ENCODE results near the gene ACACA. TPM values are rescaled to one million over a fixed set of nuclear protein-coding genes. Genes with fewer than 3 reads are reported as not detected.

The ACACA gene
- total and polyA plus RNA-seq, 2 donors (not counting 1 experiment from before 2014, with no cell fraction given), result 45.2 to 123 TPM

DNA sequence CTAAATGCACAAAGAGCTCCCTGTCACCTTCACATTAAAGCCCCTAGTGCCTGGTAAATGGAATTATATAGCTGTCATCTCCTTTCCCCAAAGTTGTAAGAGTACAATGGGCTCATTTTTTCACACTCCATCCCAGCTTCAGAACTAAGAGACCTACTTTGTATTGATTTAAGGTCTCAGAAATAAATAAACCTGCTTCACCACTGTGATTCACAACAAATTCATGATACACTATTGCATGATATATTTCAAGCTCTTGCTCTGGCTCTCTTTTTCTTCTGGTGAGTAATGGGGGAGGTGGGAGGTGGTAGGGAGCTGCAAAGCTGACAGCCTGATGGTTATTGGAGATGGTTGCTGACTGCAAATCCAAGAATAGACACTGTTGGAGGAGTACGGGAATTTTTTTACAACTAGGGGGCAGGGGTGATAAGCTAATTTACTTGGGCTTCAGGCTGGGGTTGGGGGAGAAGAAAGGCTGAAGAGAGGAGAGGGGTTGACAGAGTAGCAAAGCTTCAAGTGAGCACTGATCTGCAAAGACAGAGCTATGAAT lies 268.0 kb downstream of the ACACA start:
- Histone ChIP-seq H3K27ac (ENCODE audit: insufficient read depth, low read length) (no peak overlapping the region), H3K36me3 (ENCODE audit: control insufficient read depth, insufficient read depth, low read length) (no peaks in the 10 kb centered on the region), H3K9me3 (ENCODE audit: control insufficient read depth, insufficient read depth, low read depth, low read length) (no peaks in the 10 kb centered on the region), H3K4me3 (replicated peaks in 1 of 4; ENCODE audit: control extremely low read depth in 1 of 4, insufficient read depth in 1 of 4, low read depth in 3 of 4, low read length in 4 of 4) (no peak overlapping the region), H3K4me2 (ENCODE audit: extremely low read depth, insufficient read depth, low read length) (no peak overlapping the region), H3K9ac (ENCODE audit: insufficient read depth, low read length) (no peak overlapping the region), H3K27me3 (ENCODE audit: control insufficient read depth, insufficient read depth, low read length) (no peaks in the 10 kb centered on the region), H3K79me2 (ENCODE audit: control insufficient read depth, insufficient read depth, low read length) (no peaks in the 10 kb centered on the region), H3K4me1 (ENCODE audit: control insufficient read depth, extremely low read depth, insufficient read depth, low read length) (no peaks in the 10 kb centered on the region), H4K20me1 (ENCODE audit: control insufficient read depth, extremely low read depth, insufficient read depth, low read length) (no peaks in the 10 kb centered on the region), H2AFZ (ENCODE audit: low read length) (no peak overlapping the region)
- DNase-seq (ENCODE audit: low read depth in 2 of 2), result no peak
- TF ChIP-seq, protein P1, sequence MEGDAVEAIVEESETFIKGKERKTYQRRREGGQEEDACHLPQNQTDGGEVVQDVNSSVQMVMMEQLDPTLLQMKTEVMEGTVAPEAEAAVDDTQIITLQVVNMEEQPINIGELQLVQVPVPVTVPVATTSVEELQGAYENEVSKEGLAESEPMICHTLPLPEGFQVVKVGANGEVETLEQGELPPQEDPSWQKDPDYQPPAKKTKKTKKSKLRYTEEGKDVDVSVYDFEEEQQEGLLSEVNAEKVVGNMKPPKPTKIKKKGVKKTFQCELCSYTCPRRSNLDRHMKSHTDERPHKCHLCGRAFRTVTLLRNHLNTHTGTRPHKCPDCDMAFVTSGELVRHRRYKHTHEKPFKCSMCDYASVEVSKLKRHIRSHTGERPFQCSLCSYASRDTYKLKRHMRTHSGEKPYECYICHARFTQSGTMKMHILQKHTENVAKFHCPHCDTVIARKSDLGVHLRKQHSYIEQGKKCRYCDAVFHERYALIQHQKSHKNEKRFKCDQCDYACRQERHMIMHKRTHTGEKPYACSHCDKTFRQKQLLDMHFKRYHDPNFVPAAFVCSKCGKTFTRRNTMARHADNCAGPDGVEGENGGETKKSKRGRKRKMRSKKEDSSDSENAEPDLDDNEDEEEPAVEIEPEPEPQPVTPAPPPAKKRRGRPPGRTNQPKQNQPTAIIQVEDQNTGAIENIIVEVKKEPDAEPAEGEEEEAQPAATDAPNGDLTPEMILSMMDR (conservative IDR thresholded peaks at IDR 0.05 in 1 of 2, IDR thresholded peaks at IDR 0.05 in 1 of 2; ENCODE audit: low read depth in 1 of 2, low read length in 2 of 2), result no peak

DNA sequence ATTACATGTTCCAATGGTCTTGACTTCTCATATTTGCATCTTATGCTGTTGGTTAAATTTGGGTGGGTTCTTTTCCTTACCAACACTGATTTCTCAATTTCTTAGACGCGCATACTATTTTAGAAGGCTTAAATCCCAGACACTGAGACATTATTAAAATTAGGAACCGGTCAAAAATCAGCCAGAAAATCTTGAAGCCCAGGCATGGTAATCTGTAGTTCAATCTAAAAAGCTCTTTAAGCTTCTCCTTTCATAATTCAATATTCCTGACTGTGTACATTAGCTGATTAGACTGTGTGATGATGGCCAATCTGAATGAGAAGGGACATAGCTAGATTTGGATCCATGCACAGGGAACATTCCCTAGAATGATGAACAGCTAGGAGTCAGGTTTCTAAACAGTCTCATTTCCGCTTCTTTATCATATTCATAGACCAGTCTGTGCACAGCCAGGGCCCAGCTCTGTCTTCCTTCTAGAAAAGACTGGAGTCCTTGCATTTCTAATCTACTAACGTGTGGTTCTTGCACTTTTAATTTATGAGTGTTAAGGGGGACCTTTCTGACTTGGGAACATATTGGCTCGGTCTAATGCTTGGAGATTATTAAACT lies 268.6 kb downstream of the ACACA start:
- no peak for DNase-seq (ENCODE audit: low read depth in 2 of 2)
- Histone ChIP-seq H3K27me3 (ENCODE audit: control insufficient read depth, insufficient read depth, low read length) (no peaks in the 10 kb centered on the region), H4K20me1 (ENCODE audit: control insufficient read depth, extremely low read depth, insufficient read depth, low read length) (no peaks in the 10 kb centered on the region), H3K79me2 (ENCODE audit: control insufficient read depth, insufficient read depth, low read length) (no peaks in the 10 kb centered on the region), H3K9me3 (ENCODE audit: control insufficient read depth, insufficient read depth, low read depth, low read length) (no peaks in the 10 kb centered on the region), H3K27ac (ENCODE audit: insufficient read depth, low read length) (no peak overlapping the region), H3K4me2 (ENCODE audit: extremely low read depth, insufficient read depth, low read length) (no peak overlapping the region), H3K36me3 (ENCODE audit: control insufficient read depth, insufficient read depth, low read length) (no peaks in the 10 kb centered on the region), H3K4me1 (ENCODE audit: control insufficient read depth, extremely low read depth, insufficient read depth, low read length) (no peaks in the 10 kb centered on the region), H3K9ac (ENCODE audit: insufficient read depth, low read length) (no peak overlapping the region), H2AFZ (ENCODE audit: low read length) (no peak overlapping the region), H3K4me3 (replicated peaks in 1 of 4; ENCODE audit: control extremely low read depth in 1 of 4, insufficient read depth in 1 of 4, low read depth in 3 of 4, low read length in 4 of 4) (no peak overlapping the region)
- no peak for TF ChIP-seq EZH2 (IDR thresholded peaks at IDR 0.05; ENCODE audit: low read length, missing control alignments)
- TF ChIP-seq, protein P1 (conservative IDR thresholded peaks at IDR 0.05 in 1 of 2, IDR thresholded peaks at IDR 0.05 in 1 of 2; ENCODE audit: low read depth in 1 of 2, low read length in 2 of 2), result no peak

DNA sequence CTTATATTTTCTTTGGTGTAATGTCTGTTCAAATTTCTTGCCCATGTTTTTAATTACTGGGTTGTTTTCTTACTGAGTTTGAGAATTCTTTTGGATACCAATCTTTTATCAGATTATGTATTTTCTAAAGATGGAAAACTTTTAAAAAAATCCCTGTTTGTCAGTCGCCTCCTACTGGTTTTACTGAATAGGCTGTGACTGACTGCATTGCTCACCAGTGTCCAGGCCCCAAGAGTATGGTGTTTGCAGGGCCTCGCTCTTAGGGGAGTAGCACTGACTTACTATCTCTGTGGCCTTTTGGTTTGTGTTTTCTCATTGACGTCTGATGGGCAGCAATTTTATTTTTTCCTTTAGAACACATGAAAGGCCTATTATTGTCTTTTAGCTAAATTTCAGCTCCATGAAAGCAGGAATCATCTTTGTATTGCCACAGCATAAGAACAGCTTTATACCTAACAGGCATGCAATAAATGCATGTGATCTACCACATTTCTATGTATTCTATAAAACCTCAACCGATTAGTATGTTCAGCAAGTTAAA lies 269.5 kb downstream of the ACACA start:
- Histone ChIP-seq H4K20me1 (ENCODE audit: control insufficient read depth, extremely low read depth, insufficient read depth, low read length) (no peaks in the 10 kb centered on the region), H3K4me3 (replicated peaks in 1 of 4; ENCODE audit: control extremely low read depth in 1 of 4, insufficient read depth in 1 of 4, low read depth in 3 of 4, low read length in 4 of 4) (no peak overlapping the region), H3K27me3 (ENCODE audit: control insufficient read depth, insufficient read depth, low read length) (no peaks in the 10 kb centered on the region), H3K4me1 (ENCODE audit: control insufficient read depth, extremely low read depth, insufficient read depth, low read length) (no peaks in the 10 kb centered on the region), H3K36me3 (ENCODE audit: control insufficient read depth, insufficient read depth, low read length) (no peaks in the 10 kb centered on the region), H3K4me2 (ENCODE audit: extremely low read depth, insufficient read depth, low read length) (no peak overlapping the region), H3K27ac (ENCODE audit: insufficient read depth, low read length) (no peak overlapping the region), H3K79me2 (ENCODE audit: control insufficient read depth, insufficient read depth, low read length) (no peaks in the 10 kb centered on the region), H3K9me3 (ENCODE audit: control insufficient read depth, insufficient read depth, low read depth, low read length) (no peaks in the 10 kb centered on the region), H3K9ac (ENCODE audit: insufficient read depth, low read length) (no peak overlapping the region), H2AFZ (ENCODE audit: low read length) (no peak overlapping the region)
- TF ChIP-seq, protein P1 (conservative IDR thresholded peaks at IDR 0.05 in 1 of 2, IDR thresholded peaks at IDR 0.05 in 1 of 2; ENCODE audit: low read depth in 1 of 2, low read length in 2 of 2), result no peak
- TF ChIP-seq EZH2 (IDR thresholded peaks at IDR 0.05; ENCODE audit: low read length, missing control alignments), result no peak
- DNase-seq (ENCODE audit: low read depth in 2 of 2), result no peak

Measured in fibroblast of lung (primary cell).